PFSK-1 (cell line): ENCODE data around the gene MAP2K7.

Experiments used
- FOXP2 ChIP-seq: optimal IDR thresholded peaks from 2 replicates; pipeline ENCODE3; 2011; ENCODE audit warnings: borderline replicate concordance, control low read depth, inconsistent platforms; ENCODE audit not compliant: insufficient read depth; ENCODE audit errors: extremely low read length, extremely low read depth
- POLR2AphosphoS5 ChIP-seq: IDR thresholded peaks from 2 replicates; pipeline ENCODE4 v1.6.1; 2012; ENCODE audit warnings: low read depth, mild to moderate bottlenecking, control low read depth, low read length, moderate library complexity
- SIN3A ChIP-seq: IDR thresholded peaks from 2 replicates; pipeline ENCODE4 v1.6.1; 2012; ENCODE audit warnings: mild to moderate bottlenecking, low read length, moderate library complexity, borderline replicate concordance; ENCODE audit not compliant: insufficient read depth
- TAF1 ChIP-seq: IDR thresholded peaks from 2 replicates; pipeline ENCODE4 v1.6.1; 2012; ENCODE audit warnings: low read length, control low read depth, borderline replicate concordance; ENCODE audit not compliant: insufficient read depth

DNA sequence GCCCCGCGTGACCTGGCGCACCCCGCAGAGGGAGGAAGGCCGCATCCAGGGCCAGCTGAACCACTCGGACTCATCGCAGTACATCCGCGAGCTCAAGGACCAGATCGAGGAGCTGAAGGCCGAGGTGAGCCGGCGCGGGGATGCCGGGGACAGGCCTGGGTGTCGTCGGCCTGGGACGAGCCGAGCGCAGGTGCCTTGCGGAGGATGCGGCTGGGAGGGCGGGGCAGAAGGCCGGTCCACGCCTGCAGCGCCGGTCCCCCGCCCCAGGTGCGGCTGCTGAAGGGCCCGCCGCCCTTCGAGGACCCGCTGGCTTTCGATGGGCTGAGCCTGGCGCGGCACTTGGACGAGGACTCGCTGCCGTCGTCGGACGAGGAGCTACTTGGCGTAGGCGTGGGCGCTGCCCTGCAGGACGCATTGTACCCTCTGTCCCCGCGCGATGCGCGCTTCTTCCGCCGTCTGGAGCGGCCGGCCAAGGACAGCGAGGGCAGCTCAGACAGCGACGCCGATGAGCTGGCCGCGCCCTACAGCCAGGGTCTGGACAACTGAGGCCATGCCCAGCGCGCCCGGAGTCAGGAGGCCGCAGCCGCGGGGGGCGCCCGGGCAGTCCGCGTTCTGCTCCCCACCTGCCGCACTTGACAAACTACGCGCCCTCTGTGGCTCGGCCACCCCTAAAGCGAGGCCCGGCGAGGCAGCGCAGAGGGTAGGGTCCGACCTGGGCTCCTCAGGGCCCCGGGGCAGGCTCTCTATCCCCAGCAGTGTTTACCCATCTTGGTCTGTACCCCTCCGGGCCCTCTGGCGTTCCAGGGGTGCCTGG is 40.3 kb upstream of the MAP2K7 start:
- TF ChIP-seq TAF1 (no peak), POLR2AphosphoS5 (no peak), SIN3A (no peak), FOXP2 (no peak)
